HepG2 (cell line): ENCODE results near the gene OAF. TPM values are rescaled to one million over a fixed set of nuclear protein-coding genes. Genes with fewer than 3 reads are reported as not detected.

Source experiments
- BRD4 ChIP-seq: sonication (generic); formaldehyde crosslinking; IDR thresholded peaks from 2 replicates; pipeline ENCODE4 v1.4.0; 2020; ENCODE audit warnings: missing genetic modification reagents
- MTA1 ChIP-seq: sonication (generic); formaldehyde crosslinking; IDR thresholded peaks from 2 replicates; pipeline ENCODE4 v1.4.0; 2020; ENCODE audit warnings: missing genetic modification reagents, mild to moderate bottlenecking, borderline replicate concordance
- NFATC3 ChIP-seq: sonication (generic); formaldehyde crosslinking; IDR thresholded peaks from 2 replicates; pipeline ENCODE4 v1.5.1; 2020; ENCODE audit warnings: mild to moderate bottlenecking, missing genetic modification reagents
- SMC3 ChIP-seq: IDR thresholded peaks from 2 replicates; pipeline ENCODE4 v1.6.1; 2011; ENCODE audit warnings: low read length, improper control_type of control experiment
- TBP ChIP-seq: sonication (generic); formaldehyde crosslinking; IDR thresholded peaks from 2 replicates; pipeline ENCODE4 v1.5.0; 2020; ENCODE audit warnings: missing genetic modification reagents
- TFAP4 ChIP-seq: sonication (generic); IDR thresholded peaks from 2 replicates; pipeline ENCODE4 v1.6.1; 2016; ENCODE audit warnings: low read depth, borderline replicate concordance
- YEATS4 ChIP-seq: sonication (generic); formaldehyde crosslinking; IDR thresholded peaks from 2 replicates; pipeline ENCODE4 v1.4.0; 2020; ENCODE audit warnings: missing genetic modification reagents, borderline replicate concordance
- ZIK1 ChIP-seq: sonication (generic); formaldehyde crosslinking; IDR thresholded peaks from 2 replicates; pipeline ENCODE4 v1.5.0; 2020; ENCODE audit warnings: mild to moderate bottlenecking, low read depth, missing genetic modification reagents, borderline replicate concordance
- ZNF143 ChIP-seq: sonication (generic); formaldehyde crosslinking; IDR thresholded peaks from 2 replicates; pipeline ENCODE4 v1.4.0; 2020; ENCODE audit warnings: missing genetic modification reagents
- ZNF275 ChIP-seq: sonication (generic); formaldehyde crosslinking; IDR thresholded peaks from 2 replicates; pipeline ENCODE4 v1.8.0; 2022; ENCODE audit warnings: missing genetic modification reagents, mild to moderate bottlenecking, inconsistent platforms, borderline replicate concordance
- ZNF335 ChIP-seq: sonication (generic); formaldehyde crosslinking; IDR thresholded peaks from 2 replicates; pipeline ENCODE4 v1.4.0; 2020; ENCODE audit warnings: missing genetic modification reagents
- ZNF724P ChIP-seq: sonication (generic); formaldehyde crosslinking; IDR thresholded peaks from 2 replicates; pipeline ENCODE4 v1.8.0; 2022; ENCODE audit warnings: missing genetic modification reagents, borderline replicate concordance
- ZNF772 ChIP-seq: sonication (generic); formaldehyde crosslinking; IDR thresholded peaks from 2 replicates; pipeline ENCODE4 v1.5.0; 2020; ENCODE audit warnings: mild to moderate bottlenecking, missing genetic modification reagents
- polyA plus RNA-seq, 8 experiments: library from polyadenylated mRNA; depleted of rRNA in 3 of 8; stranded (reverse) in 7 of 8; unstranded in 1 of 8; fragments of >200 nt; fragmentation: Illumina TruSeq in 4 of 8; extraction: Trizol in 4 of 8; gene quantifications; 2 replicates each; pipeline versions ENCODE4 v1.2.1 to v1.2.3, GENCODE V29; 2011 to 2016; ENCODE audit warnings: low read depth in 4 of 8, missing spikeins in 1 of 8, mixed read lengths in 1 of 8; ENCODE audit not compliant: insufficient read depth in 1 of 8
- total RNA-seq, 5 experiments: library from RNA; depleted of rRNA; stranded (reverse); fragments of >200 nt; fragmentation: Illumina TruSeq; extraction: Trizol; gene quantifications; 2 replicates each; pipeline ENCODE4 v1.2.3, GENCODE V29; 2016; ENCODE audit warnings: low read depth in 1 of 5
- TF ChIP-seq, protein P1 (sequence below): sonication (generic); formaldehyde crosslinking; IDR thresholded peaks from 2 replicates; pipeline ENCODE4 v1.8.1; 2022; ENCODE audit warnings: mild to moderate bottlenecking, missing genetic modification reagents
- TF ChIP-seq, protein P2 (sequence below): sonication (generic); formaldehyde crosslinking; IDR thresholded peaks from 2 replicates; pipeline ENCODE4 v1.4.0; 2020; ENCODE audit warnings: low read depth, mild to moderate bottlenecking, missing genetic modification reagents
- TF ChIP-seq, protein P3 (sequence below): sonication (generic); formaldehyde crosslinking; IDR thresholded peaks from 2 replicates; pipeline ENCODE4 v1.4.0; 2020; ENCODE audit warnings: missing genetic modification reagents, borderline replicate concordance
- TF ChIP-seq, protein P4 (sequence below): sonication (generic); formaldehyde crosslinking; IDR thresholded peaks from 2 replicates; pipeline ENCODE4 v1.5.1; 2020; ENCODE audit warnings: missing genetic modification reagents, mild to moderate bottlenecking, borderline replicate concordance

Gene OAF
- total and polyA plus RNA-seq, 2 of the 13 experiments (the other 11 are each of a cell fraction or from before 2014, with no cell fraction given) = 63.7 to 94.6 TPM

DNA sequence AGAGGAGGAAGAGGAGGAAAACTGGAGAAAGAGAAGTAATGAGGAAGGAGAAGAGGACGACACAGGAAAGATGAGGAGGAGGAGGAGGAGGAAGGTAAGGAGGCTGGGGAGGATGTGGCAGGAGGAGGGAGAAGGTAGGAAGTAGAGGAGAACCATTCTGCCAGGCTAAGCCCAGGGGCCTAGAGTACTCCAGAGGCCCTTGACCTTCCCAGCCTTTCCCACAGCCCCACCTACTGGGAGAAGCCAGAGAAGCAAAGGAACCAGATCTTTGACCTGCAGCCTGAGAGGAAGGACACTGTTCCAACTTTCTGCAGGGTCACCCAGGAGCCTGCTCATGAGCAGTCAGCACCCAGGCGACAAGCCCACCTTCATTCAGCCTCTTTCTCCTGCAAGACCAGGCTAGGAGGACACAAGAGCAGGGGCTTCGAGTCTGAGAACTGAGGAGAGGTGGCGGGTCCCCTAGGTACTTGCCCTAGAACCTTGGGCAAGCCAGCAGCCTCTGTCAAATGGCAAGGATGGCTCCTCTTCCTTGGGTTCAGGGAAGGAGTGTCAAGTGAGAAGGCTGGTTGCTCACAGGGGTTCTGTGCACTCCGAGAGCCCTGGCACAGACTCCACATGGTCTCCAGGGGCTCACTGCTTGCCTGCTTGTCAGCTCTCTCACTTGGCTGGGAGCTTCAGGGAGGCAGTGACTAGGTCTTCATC is 27.9 kb upstream of the OAF start (continued):
- TF ChIP-seq, protein P1, sequence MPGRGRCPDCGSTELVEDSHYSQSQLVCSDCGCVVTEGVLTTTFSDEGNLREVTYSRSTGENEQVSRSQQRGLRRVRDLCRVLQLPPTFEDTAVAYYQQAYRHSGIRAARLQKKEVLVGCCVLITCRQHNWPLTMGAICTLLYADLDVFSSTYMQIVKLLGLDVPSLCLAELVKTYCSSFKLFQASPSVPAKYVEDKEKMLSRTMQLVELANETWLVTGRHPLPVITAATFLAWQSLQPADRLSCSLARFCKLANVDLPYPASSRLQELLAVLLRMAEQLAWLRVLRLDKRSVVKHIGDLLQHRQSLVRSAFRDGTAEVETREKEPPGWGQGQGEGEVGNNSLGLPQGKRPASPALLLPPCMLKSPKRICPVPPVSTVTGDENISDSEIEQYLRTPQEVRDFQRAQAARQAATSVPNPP = no peak
- TF ChIP-seq ZNF275 (CRISPR knock-in tag) = no peak
- TF ChIP-seq BRD4 (CRISPR knock-in tag) = no peak
- no peak for TF ChIP-seq TFAP4
- TF ChIP-seq ZNF724P (CRISPR knock-in tag) = no peak
- peak; percentile 65 for TF ChIP-seq SMC3
- TF ChIP-seq, protein P2, sequence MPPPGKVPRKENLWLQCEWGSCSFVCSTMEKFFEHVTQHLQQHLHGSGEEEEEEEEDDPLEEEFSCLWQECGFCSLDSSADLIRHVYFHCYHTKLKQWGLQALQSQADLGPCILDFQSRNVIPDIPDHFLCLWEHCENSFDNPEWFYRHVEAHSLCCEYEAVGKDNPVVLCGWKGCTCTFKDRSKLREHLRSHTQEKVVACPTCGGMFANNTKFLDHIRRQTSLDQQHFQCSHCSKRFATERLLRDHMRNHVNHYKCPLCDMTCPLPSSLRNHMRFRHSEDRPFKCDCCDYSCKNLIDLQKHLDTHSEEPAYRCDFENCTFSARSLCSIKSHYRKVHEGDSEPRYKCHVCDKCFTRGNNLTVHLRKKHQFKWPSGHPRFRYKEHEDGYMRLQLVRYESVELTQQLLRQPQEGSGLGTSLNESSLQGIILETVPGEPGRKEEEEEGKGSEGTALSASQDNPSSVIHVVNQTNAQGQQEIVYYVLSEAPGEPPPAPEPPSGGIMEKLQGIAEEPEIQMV (CRISPR knock-in tag) = peak; percentile 56; the same call in 1 of the 2 replicates
- no peak for TF ChIP-seq ZIK1 (CRISPR knock-in tag)
- TF ChIP-seq, protein P3, sequence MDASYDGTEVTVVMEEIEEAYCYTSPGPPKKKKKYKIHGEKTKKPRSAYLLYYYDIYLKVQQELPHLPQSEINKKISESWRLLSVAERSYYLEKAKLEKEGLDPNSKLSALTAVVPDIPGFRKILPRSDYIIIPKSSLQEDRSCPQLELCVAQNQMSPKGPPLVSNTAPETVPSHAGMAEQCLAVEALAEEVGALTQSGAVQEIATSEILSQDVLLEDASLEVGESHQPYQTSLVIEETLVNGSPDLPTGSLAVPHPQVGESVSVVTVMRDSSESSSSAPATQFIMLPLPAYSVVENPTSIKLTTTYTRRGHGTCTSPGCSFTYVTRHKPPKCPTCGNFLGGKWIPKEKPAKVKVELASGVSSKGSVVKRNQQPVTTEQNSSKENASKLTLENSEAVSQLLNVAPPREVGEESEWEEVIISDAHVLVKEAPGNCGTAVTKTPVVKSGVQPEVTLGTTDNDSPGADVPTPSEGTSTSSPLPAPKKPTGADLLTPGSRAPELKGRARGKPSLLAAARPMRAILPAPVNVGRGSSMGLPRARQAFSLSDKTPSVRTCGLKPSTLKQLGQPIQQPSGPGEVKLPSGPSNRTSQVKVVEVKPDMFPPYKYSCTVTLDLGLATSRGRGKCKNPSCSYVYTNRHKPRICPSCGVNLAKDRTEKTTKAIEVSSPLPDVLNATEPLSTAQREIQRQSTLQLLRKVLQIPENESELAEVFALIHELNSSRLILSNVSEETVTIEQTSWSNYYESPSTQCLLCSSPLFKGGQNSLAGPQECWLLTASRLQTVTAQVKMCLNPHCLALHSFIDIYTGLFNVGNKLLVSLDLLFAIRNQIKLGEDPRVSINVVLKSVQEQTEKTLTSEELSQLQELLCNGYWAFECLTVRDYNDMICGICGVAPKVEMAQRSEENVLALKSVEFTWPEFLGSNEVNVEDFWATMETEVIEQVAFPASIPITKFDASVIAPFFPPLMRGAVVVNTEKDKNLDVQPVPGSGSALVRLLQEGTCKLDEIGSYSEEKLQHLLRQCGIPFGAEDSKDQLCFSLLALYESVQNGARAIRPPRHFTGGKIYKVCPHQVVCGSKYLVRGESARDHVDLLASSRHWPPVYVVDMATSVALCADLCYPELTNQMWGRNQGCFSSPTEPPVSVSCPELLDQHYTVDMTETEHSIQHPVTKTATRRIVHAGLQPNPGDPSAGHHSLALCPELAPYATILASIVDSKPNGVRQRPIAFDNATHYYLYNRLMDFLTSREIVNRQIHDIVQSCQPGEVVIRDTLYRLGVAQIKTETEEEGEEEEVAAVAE (CRISPR knock-in tag) = no peak
- TF ChIP-seq MTA1 (CRISPR knock-in tag) = 0 out of 2 replicates have a peak, but pooled peaks have one; percentile 28
- TF ChIP-seq ZNF335 (CRISPR knock-in tag) = no peak
- TF ChIP-seq NFATC3 (CRISPR knock-in tag) = no peak
- TF ChIP-seq, protein P4, sequence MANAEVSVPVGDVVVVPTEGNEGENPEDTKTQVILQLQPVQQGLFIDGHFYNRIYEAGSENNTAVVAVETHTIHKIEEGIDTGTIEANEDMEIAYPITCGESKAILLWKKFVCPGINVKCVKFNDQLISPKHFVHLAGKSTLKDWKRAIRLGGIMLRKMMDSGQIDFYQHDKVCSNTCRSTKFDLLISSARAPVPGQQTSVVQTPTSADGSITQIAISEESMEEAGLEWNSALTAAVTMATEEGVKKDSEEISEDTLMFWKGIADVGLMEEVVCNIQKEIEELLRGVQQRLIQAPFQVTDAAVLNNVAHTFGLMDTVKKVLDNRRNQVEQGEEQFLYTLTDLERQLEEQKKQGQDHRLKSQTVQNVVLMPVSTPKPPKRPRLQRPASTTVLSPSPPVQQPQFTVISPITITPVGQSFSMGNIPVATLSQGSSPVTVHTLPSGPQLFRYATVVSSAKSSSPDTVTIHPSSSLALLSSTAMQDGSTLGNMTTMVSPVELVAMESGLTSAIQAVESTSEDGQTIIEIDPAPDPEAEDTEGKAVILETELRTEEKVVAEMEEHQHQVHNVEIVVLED (CRISPR knock-in tag) = no peak
- 0 out of 2 replicates have a peak, but pooled peaks have one; percentile 38 for TF ChIP-seq ZNF772
- no peak for TF ChIP-seq YEATS4 (CRISPR knock-in tag)
- TF ChIP-seq TBP (CRISPR knock-in tag) = no peak
- TF ChIP-seq ZNF143 (CRISPR knock-in tag) = no peak
